GM20000 (cell line): ENCODE data around the gene ZNF267.
"Not testable (repeated sequence)": the region's sequence is repeated elsewhere in the genome, so short reads cannot be mapped to it uniquely, and the experiment has no call there.

Source experiments
- DNase-seq: peaks from one replicate; pipeline ENCODE4 v3.0.0; 2012; ENCODE audit warnings: low spot score
- CTCF ChIP-seq: IDR thresholded peaks from 2 replicates; pipeline ENCODE4 v1.5.1; 2012; ENCODE audit warnings: mild to moderate bottlenecking, control low read depth; ENCODE audit errors: extremely low read depth, missing control alignments

ZNF267 gene

GRCh38 chr16:31873556-31874365, at the start of gene ZNF267:
ZNF267 (plus strand) TSS chr16:31873807; CDS start chr16:31873967, 160 bp downstream.
- DNase-seq = peak; percentile 88
- no peak for TF ChIP-seq CTCF

- DNase-seq = no peak
- no peak for TF ChIP-seq CTCF
Measured at GRCh38 chr16:31833047-31833446, 40.6 kb upstream of the ZNF267 start.

- not testable (repeated sequence) for DNase-seq
Measured at GRCh38 chr16:31836396-31836795, 37.2 kb upstream of the ZNF267 start.

- no peak for DNase-seq
- no peak for TF ChIP-seq CTCF
Measured at GRCh38 chr16:31842864-31843263, 30.7 kb upstream of the ZNF267 start.

GRCh38 chr16:31848572-31848971, 25.0 kb upstream of the ZNF267 start:
- DNase-seq = not testable (repeated sequence)

GRCh38 chr16:31853291-31853690, 20.3 kb upstream of the ZNF267 start:
- no peak for TF ChIP-seq CTCF
- DNase-seq = no peak

- no peak for DNase-seq
- TF ChIP-seq CTCF = no peak
Measured at GRCh38 chr16:31860508-31860907, 13.1 kb upstream of the ZNF267 start.

GRCh38 chr16:31861455-31861854, 12.2 kb upstream of the ZNF267 start:
- no peak for DNase-seq
- no peak for TF ChIP-seq CTCF
